ENCODE results near the gene KRTAP4-3.
"Not testable (repeated sequence)": the region's sequence is repeated elsewhere in the genome, so short reads cannot be mapped to it uniquely, and the experiment has no call there.

- TF ChIP-seq CTCF (conservative IDR thresholded peaks at IDR 0.05); EZH2 (IDR thresholded peaks at IDR 0.05; ENCODE audit: low read depth): not testable (repeated sequence)
Observed at GRCh38 chr17:41189837-41190318, 21.9 kb upstream of the KRTAP4-3 start, which contains the start of gene KRTAP9-1.
